GM18873 (cell line): ENCODE measurements around the gene ANKDD1B.
"Not testable (repeated sequence)": the region's sequence is repeated elsewhere in the genome, so short reads cannot be mapped to it uniquely, and the experiment has no call there.

Experiments
- ATAC-seq: cut with Tn5 transposase; IDR thresholded peaks from one replicate; pipeline ENCODE4 v1.9.1; 2021; ENCODE audit warnings: mild to moderate bottlenecking, moderate library complexity, moderate number of reproducible peaks; ENCODE audit not compliant: unreplicated experiment, low FRiP score

ANKDD1B gene

GRCh38 chr5:75694781-75695180 is 83.5 kb downstream of the ANKDD1B start:
- no peak for ATAC-seq

DNA sequence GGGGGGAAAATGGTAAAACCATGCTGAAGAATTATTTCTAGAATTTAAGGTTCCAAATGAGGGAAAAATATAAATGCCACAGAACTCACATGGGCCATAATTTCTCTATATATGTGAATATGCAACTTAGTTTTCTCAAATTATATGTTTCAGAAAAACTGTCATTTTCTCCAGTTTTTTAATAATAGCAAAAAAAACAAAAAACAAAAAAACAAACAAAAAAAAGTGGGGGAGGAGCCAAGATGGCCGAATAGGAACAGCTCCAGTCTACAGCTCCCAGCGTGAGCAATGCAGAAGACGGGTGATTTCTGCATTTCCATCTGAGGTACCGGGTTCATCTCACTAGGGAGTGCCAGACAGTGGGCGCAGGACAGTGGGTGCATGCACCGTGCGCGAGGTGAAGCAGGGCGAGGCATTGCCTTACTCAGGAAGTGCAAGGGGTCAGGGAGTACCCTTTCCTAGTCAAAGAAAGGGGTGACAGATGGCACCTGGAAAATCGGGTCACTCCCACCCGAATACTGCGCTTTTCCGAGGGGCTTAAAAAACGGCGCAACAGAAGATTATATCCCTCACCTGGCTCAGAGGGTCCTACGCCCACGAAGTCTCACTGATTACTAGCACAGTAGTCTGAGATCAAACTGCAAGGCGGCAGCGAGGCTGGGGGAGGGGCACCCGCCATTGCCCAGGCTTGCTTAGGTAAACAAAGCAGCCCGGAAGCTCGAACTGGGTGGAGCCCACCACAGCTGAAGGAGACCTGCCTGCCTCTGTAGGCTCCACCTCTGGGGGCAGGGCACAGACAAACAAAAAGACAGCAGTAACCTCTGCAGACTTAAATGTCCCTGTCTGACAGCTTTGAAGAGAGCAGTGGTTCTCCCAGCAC is 84.5 kb downstream of the ANKDD1B start:
- not testable (repeated sequence) for ATAC-seq

GRCh38 chr5:75701856-75702255 is 90.6 kb downstream of the ANKDD1B start:
- no peak for ATAC-seq

DNA sequence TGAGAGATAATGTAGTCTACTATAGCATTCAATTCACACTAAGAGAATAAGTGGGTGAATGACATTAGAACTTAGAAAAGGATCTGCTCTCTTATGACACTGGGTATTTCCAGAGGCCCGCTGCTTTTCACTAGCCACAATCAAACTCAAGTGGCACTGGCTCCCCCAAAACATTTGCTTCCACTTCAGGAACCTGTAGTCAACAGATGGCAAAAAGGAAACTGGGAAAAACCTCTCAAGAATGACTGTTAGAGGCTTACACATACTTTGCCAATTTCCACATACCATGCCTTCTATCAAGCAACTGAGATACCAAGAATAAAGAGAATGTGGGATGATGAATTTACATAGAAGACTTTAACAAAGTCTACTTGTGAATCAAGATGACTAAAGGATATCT is 94.8 kb downstream of the ANKDD1B start:
- no peak for ATAC-seq

DNA sequence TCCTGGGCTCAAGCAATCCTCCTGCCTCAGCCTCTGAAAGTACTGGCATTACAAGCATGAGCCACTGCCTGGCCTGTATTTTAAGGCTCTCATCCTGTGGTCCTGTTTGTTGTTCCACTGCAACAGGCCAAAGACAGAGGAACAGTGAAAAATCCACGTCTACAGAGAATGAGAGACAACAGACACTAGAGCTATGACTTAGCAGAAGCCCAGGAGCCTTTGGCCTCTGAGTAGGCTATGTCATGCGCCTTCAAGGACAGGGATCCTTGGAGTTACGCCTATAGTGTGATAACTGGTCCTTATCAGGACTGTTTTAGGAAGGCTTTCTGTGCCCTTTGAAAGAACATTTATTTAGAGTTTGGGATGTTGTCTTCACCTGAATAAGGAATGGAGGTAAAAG is 95.5 kb downstream of the ANKDD1B start:
- ATAC-seq, result no peak

- ATAC-seq, result no peak
Measured at GRCh38 chr5:75707911-75708509, 96.8 kb downstream of the ANKDD1B start.

DNA sequence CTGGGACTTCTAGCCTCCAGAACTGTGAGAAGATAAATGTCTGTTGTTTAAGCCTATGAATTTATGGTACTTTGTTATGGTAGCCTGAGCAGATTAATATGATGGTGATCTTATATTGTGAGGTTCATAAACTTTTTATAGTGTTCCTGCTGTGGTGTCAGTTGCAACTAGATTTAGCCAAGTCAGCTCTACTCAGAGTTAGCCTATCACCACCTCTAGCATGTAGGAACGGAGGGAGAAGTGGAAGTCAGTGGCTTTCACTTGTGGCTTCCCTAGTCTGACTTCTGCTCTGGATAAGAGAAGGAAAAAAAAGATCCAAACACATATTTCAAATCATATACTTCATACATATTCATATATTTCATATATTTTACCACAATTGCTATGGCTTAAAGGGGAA is 99.4 kb downstream of the ANKDD1B start:
- ATAC-seq, result no peak

- ATAC-seq, result no peak
Measured at GRCh38 chr5:75711151-75711550, 99.9 kb downstream of the ANKDD1B start.

DNA sequence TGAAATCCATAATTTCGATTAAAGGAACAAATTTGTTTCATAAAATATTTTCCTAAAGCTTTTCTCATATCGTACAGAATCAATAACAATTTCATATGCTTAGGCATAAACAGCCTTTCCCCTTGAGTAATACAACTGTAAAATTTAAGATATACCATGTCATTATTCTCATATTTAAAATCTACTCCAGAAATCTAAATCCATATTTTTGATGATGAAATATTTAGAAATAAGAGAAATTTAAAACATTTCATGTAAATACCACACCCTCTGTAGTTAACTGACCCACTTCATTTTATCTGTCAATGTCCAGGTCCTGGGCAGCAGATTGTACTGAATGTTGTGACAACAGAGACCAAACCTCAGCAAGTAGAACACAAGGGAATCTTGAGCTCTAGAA is 100.8 kb downstream of the ANKDD1B start:
- ATAC-seq, result no peak

- ATAC-seq, result peak; percentile 13
Measured at GRCh38 chr5:75716715-75717081, 105.4 kb downstream of the ANKDD1B start.

DNA sequence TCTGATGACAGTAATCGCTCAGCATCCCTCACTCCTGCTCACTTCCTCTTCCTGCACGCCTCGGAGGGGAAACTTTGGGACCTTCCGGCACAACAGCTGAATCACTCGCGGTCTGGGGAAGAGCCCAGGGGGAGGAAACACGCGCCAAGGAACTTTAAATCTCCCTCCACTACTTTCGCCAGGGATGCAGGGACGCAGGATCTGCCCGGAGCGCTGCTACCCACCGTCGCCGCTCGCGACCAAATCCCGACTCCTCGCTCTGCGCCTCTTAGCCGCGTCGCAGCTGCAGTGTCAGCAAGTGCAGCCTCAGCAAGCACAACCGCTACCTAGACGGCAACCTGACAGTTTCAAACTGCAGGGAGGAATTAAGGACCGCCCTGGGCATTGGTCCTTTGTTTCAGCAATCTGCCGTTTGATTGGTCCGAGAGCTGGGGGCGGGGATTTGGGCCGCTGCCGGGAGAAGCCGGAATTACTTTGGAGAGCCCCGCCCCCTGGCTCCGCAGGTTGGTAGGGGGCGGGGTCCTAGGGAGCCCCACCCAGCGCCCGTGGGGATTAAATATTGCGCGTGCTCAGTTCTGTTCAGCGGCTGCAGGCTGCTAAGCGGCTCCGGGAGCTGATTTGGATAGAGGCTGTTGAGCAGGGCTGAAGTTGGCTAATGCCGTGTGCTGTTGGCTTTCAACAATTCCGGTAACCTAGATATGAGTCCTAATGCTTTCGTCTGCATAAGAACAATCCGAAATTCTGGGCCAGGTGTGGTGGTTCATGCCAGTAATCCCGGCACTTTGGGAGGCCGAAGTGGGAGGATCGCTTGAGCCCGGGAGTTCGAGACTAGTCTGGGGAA is 106.0 kb downstream of the ANKDD1B start, which contains the start of gene POC5:
Gene POC5, minus strand, starts transcription at position 356 of the 841 bp plus-strand sequence. CDS start 4,500 bp downstream, outside the sequence.
- peak; percentile 93 for ATAC-seq

- ATAC-seq, result no peak
Measured at GRCh38 chr5:75720882-75721281, 109.6 kb downstream of the ANKDD1B start.
